Brain microvascular endothelial cell (primary cell): Measurements from ENCODE around the gene VOPP1.
A peak's percentile ranks its signal among the peaks of the same experiment; 100 is the strongest.

Experiments used
- DNase-seq: peaks from one replicate; pipeline ENCODE4 v3.0.0-alpha.2; 2020
- H3K27ac ChIP-seq: fragments of 250-450 bp; sonication (Bioruptor Pico); 2 replicates; pipeline ENCODE4 v1.5.1; 2020; ENCODE audit warnings: mild to moderate bottlenecking, moderate library complexity
- H3K27me3 ChIP-seq: fragments of 250-450 bp; sonication (Bioruptor Pico); replicated peaks from 2 replicates; pipeline ENCODE4 v1.5.1; 2020; ENCODE audit warnings: mild to moderate bottlenecking
- H3K36me3 ChIP-seq: fragments of 250-450 bp; sonication (Bioruptor Pico); replicated peaks from 2 replicates; pipeline ENCODE4 v1.5.1; 2020; ENCODE audit warnings: mild to moderate bottlenecking
- H3K4me3 ChIP-seq: 2 replicates; pipeline ENCODE4 v1.5.1; 2011; ENCODE audit warnings: low read depth, mild to moderate bottlenecking, control low read depth, low read length, moderate library complexity
- in situ Hi-C: cut with HindIII; loops from 2 replicates; pipeline ENCODE4 v1.10.0; 2017; ENCODE audit warnings: low sequenced_read_pairs, low pct_ligation_motif_present
- TF ChIP-seq, protein P1 (sequence below): IDR thresholded peaks from 2 replicates; pipeline ENCODE4 v1.5.1; 2011; ENCODE audit warnings: low read depth, mild to moderate bottlenecking, moderate library complexity, low read length, control low read depth, inconsistent platforms; ENCODE audit errors: missing control alignments

VOPP1 gene

GRCh38 chr7:55464422-55464821 lies 107.9 kb downstream of the VOPP1 start:
- TF ChIP-seq, protein P1, sequence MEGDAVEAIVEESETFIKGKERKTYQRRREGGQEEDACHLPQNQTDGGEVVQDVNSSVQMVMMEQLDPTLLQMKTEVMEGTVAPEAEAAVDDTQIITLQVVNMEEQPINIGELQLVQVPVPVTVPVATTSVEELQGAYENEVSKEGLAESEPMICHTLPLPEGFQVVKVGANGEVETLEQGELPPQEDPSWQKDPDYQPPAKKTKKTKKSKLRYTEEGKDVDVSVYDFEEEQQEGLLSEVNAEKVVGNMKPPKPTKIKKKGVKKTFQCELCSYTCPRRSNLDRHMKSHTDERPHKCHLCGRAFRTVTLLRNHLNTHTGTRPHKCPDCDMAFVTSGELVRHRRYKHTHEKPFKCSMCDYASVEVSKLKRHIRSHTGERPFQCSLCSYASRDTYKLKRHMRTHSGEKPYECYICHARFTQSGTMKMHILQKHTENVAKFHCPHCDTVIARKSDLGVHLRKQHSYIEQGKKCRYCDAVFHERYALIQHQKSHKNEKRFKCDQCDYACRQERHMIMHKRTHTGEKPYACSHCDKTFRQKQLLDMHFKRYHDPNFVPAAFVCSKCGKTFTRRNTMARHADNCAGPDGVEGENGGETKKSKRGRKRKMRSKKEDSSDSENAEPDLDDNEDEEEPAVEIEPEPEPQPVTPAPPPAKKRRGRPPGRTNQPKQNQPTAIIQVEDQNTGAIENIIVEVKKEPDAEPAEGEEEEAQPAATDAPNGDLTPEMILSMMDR, result no peak
- Histone ChIP-seq H3K36me3 (peaks cover 16% of the 10 kb centered on the region), H3K27ac (no peak overlapping the region), H3K4me3 (no peak overlapping the region), H3K27me3 (no peaks in the 10 kb centered on the region)
- peak; percentile 48 for DNase-seq
- in situ Hi-C loops, result no loop called here

DNA sequence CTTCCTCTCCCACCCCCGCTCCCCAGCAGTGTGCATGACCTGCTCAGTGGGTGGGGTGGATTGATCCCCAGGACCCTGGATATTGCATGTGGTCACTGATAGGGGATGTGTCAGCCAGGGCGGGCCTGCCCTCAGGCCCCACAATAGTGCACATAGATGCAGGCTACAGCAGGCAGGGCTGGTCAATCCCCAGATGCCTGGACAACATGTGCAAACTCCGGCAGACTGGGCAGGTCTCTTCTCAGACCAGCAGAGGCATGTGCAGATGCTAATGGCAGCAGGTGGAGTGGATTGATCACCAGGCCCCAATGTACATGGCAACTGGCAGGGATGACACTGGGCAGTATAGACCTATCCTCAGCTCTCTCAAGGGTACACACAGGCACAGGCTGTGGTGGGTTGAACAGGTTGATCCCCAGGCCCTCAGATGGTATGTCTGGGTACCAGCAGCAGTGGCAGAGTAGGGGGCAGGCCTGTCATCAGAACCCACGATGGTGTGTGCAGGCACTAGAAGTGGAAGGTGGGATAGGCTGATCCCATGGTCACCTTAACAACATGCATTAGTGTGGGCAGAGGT lies 108.5 kb downstream of the VOPP1 start:
- no peak overlapping the region for H3K4me3 ChIP-seq
- H3K27me3 ChIP-seq, result no peaks in the 10 kb centered on the region
- in situ Hi-C loops, result no loop called here
- peaks cover 16% of the 10 kb centered on the region for H3K36me3 ChIP-seq
- no peak for DNase-seq
- H3K27ac ChIP-seq, result no peak overlapping the region
- TF ChIP-seq, protein P1, result no peak

- Histone ChIP-seq H3K4me3 (no peak overlapping the region), H3K36me3 (no peaks in the 10 kb centered on the region), H3K27ac (no peak overlapping the region), H3K27me3 (no peaks in the 10 kb centered on the region)
- TF ChIP-seq, protein P1, result no peak
- DNase-seq, result no peak
- in situ Hi-C loops, result no loop called here
Measured at GRCh38 chr7:55458351-55458750, 114.0 kb downstream of the VOPP1 start.

DNA sequence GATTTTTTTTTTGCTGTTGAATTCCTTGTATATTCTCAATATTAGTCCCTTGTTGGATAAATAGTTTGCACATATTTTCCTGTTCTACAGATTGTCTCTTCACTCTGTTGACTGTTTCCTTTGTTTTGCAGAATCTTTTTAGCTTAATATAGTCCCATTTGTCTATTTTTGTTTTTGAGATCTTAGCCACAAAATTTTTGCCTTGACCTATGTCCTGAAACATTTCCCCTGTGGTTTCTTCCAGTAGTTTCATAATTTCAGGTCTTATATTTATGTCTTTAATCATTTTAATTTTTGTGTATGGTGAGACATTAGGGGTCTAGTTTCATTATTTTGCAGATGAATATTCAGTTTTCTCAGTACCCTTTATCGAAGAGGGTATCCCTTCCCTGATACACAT lies 114.5 kb downstream of the VOPP1 start:
- H3K27ac ChIP-seq, result no peak overlapping the region
- TF ChIP-seq, protein P1, result no peak

GRCh38 chr7:55452971-55453370 lies 119.3 kb downstream of the VOPP1 start:
- Histone ChIP-seq H3K27me3 (no peaks in the 10 kb centered on the region), H3K36me3 (no peaks in the 10 kb centered on the region), H3K27ac (no peak overlapping the region), H3K4me3 (no peak overlapping the region)
- in situ Hi-C loops, result no loop called here
- TF ChIP-seq, protein P1, result no peak
- DNase-seq, result no peak

More for the DNA sequence above, 114.5 kb downstream of the VOPP1 start:
- Histone ChIP-seq H3K36me3 (no peaks in the 10 kb centered on the region), H3K27me3 (no peaks in the 10 kb centered on the region), H3K4me3 (no peak overlapping the region)
- DNase-seq, result no peak
- in situ Hi-C loops, result no loop called here

GRCh38 chr7:55449992-55450535 lies 122.2 kb downstream of the VOPP1 start:
- H3K4me3 ChIP-seq, result no peak overlapping the region
- in situ Hi-C loops, result no loop called here
- TF ChIP-seq, protein P1, result no peak
- DNase-seq, result no peak
- H3K27me3 ChIP-seq, result no peaks in the 10 kb centered on the region
- H3K36me3 ChIP-seq, result no peaks in the 10 kb centered on the region
- H3K27ac ChIP-seq, result no peak overlapping the region
